ENCODE measurements around the gene BNC1.

Gene BNC1

DNA sequence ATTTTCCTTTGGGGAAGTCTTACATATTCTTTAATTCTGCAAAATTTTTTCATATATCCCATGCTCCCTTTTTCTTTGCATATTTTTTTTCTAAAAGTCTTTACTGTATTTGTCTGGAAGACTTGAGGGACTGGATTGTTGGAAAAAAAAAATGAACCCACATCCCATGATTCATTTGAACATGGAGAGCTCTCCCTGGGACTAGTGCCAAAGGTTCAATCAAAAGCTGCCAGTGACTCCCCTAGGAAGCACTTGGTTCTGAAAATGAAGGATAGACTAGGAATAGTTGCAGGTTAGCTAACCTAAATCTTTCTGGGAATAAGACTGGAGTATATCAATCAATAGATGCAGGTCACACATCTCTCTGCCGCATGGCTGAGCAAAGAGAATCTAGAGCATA is 16.4 kb upstream of the BNC1 start:
- H3K4me3 ChIP-seq (ENCODE audit: control insufficient read depth, low read depth, low read length), result no peak overlapping the region
- TF ChIP-seq, protein P1, sequence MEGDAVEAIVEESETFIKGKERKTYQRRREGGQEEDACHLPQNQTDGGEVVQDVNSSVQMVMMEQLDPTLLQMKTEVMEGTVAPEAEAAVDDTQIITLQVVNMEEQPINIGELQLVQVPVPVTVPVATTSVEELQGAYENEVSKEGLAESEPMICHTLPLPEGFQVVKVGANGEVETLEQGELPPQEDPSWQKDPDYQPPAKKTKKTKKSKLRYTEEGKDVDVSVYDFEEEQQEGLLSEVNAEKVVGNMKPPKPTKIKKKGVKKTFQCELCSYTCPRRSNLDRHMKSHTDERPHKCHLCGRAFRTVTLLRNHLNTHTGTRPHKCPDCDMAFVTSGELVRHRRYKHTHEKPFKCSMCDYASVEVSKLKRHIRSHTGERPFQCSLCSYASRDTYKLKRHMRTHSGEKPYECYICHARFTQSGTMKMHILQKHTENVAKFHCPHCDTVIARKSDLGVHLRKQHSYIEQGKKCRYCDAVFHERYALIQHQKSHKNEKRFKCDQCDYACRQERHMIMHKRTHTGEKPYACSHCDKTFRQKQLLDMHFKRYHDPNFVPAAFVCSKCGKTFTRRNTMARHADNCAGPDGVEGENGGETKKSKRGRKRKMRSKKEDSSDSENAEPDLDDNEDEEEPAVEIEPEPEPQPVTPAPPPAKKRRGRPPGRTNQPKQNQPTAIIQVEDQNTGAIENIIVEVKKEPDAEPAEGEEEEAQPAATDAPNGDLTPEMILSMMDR (conservative IDR thresholded peaks at IDR 0.05; ENCODE audit: control insufficient read depth, insufficient read depth, low read depth, low read length), result no peak
- peak; percentile 69 for DNase-seq (ENCODE audit: low read depth)

DNA sequence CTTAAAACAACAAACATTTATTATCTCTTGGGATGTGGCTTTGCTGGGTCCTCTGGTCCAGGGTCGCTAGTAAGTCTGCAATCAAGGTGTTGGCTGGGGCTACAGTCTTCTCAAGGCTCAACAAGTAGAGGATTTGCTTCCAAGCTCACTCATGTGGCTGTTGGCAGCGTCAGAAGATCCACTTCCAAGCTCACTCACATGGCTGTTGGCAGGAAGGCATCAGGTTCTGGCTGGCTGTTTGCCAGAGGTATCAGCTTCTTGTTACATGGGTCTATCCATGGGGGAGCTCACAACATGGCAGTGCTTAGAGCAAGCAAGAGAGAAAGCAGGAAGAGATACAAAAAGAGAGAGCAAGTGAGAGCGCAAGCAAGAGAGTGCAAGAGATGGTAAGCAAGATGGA is 15.0 kb upstream of the BNC1 start:
- H3K4me3 ChIP-seq (ENCODE audit: control insufficient read depth, low read depth, low read length), result no peak overlapping the region
- TF ChIP-seq, protein P1 (conservative IDR thresholded peaks at IDR 0.05; ENCODE audit: control insufficient read depth, insufficient read depth, low read depth, low read length), result no peak
- no peak for DNase-seq (ENCODE audit: low read depth)

DNA sequence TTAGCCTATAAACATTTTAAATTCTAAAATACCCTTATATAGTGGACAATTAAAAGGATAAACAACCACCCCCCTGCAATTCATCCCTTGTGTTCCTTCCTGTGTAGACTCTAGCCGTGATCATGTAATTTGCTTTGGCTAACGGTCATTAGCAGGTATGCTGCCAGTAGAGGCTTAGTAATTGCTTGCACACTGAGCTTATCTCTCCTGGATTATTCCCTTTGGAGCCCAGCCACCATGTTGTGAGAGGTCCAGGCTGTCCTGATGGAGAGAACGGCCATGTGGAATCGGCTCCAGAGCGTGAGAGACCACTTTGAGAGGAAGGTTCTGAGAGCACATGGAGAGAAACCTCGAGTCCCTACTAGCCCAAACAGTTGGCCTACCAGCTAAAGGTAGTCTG is 11.0 kb upstream of the BNC1 start:
- DNase-seq (ENCODE audit: low read depth), result no peak
- H3K4me3 ChIP-seq (ENCODE audit: control insufficient read depth, low read depth, low read length), result no peak overlapping the region
- TF ChIP-seq, protein P1 (conservative IDR thresholded peaks at IDR 0.05; ENCODE audit: control insufficient read depth, insufficient read depth, low read depth, low read length), result no peak

DNA sequence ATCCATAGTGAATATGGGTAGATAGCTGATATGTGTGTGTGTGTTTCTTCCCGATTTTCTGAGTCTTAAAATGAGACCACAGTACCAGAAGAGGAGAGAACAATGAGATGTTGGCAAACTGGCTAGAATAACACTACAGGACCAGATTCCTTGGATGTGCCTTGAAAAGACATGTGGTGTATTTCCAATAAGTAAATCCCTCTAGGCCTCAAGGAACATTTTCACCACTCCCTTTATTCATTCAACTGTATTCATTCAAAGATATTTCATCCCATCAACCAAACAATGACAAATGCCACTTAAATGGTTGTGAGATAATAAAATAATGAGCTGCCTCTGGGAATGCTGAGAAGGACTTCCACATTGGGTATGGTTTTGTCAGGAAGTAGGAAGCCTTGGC is 8.7 kb upstream of the BNC1 start:
- TF ChIP-seq, protein P1 (conservative IDR thresholded peaks at IDR 0.05; ENCODE audit: control insufficient read depth, insufficient read depth, low read depth, low read length), result no peak

DNA sequence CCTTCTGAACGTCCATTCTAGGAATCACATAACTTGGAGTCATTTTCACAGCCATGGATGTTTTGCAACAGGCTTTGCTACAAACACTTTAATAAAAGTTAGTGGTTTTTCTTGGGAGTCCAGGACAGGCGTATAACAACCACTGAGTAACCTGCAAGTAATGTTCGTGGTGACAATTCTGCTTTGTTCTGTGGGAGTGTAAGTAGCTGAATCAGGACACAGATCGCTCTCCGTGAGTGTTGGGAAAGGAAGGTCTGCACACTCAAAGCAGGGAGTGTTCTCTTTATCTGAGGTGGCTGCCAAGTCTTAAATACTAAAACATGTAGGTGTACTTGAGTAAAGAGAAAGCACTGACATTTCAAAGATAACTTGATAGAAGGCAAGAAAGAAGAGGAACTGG is 7.9 kb upstream of the BNC1 start:
- DNase-seq (ENCODE audit: low read depth), result peak; percentile 87
- TF ChIP-seq, protein P1 (conservative IDR thresholded peaks at IDR 0.05; ENCODE audit: control insufficient read depth, insufficient read depth, low read depth, low read length), result no peak
- no peak overlapping the region for H3K4me3 ChIP-seq (ENCODE audit: control insufficient read depth, low read depth, low read length)

More for the DNA sequence above, 8.7 kb upstream of the BNC1 start:
- no peak for DNase-seq (ENCODE audit: low read depth)
- no peak overlapping the region for H3K4me3 ChIP-seq (ENCODE audit: control insufficient read depth, low read depth, low read length)

DNA sequence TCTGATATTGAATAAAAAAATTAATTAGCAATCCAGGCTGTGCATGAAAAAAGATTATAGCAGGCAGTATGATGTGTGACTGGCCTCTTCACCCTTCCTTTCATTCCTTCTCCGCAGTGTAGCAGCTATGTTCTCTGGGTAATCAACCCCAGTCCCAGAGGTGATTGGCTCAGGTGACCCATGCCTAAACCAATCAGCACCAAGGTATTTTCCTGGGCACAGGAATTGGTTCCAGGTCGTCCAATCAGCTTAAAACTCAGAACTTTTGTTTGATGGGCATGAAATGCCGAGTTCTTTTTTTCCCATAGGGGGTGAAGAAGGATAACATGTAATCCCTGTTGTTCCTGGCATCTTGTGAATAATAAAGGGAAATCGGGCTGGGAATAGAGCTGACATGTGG is 5.8 kb upstream of the BNC1 start:
- TF ChIP-seq, protein P1 (conservative IDR thresholded peaks at IDR 0.05; ENCODE audit: control insufficient read depth, insufficient read depth, low read depth, low read length), result no peak
- no peak overlapping the region for H3K4me3 ChIP-seq (ENCODE audit: control insufficient read depth, low read depth, low read length)
- DNase-seq (ENCODE audit: low read depth), result no peak

DNA sequence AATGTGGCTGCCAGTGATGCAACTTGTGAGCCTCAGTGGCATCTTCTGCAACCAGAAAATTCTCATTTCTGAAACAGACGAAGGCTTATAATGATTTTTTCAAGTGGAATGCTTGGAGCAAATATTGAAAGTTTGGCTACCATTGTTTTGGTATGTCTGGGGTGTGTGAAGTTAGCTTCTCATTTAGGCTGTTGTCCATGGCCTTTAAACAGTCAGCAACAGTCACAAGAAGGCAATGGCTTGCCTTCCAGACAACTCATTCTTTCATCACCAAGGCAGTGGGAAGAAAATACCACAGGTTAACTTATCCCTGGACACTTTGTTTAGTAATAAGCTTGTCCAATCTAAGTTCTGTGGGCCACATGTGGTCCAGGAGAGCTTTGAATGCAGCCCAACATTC is 4.7 kb upstream of the BNC1 start:
- DNase-seq (ENCODE audit: low read depth), result peak; percentile 86
- TF ChIP-seq, protein P1 (conservative IDR thresholded peaks at IDR 0.05; ENCODE audit: control insufficient read depth, insufficient read depth, low read depth, low read length), result no peak

More for the DNA sequence above, 4.7 kb upstream of the BNC1 start:
- no peak overlapping the region for H3K4me3 ChIP-seq (ENCODE audit: control insufficient read depth, low read depth, low read length)

Data from fibroblast of mammary gland (primary cell).